Left lobe of liver (tissue), 2 donors: ENCODE results near the gene GTPBP2. TPM values are rescaled to one million over a fixed set of nuclear protein-coding genes. Genes with fewer than 3 reads are reported as not detected.
"Not testable (repeated sequence)": the region's sequence is repeated elsewhere in the genome, so short reads cannot be mapped to it uniquely, and the experiment has no call there.

Source experiments
- ATAC-seq: fragments of 200-7000 bp; cut with Tn5 transposase; one replicate; pipeline ENCODE4 v1.9.1; 2020; ENCODE audit warnings: mild to moderate bottlenecking, moderate library complexity
- DNase-seq: peaks from one replicate; pipeline ENCODE4 v3.0.0-alpha.2; 2020; ENCODE audit warnings: low spot score
- total RNA-seq: library from RNA; stranded (reverse); gene quantifications from one replicate; pipeline ENCODE4 v1.2.1, GENCODE V29; 2021
- donor health status: DM: no; HTN: no; CAD: no; lungs with moderate emphysema.
- donor health status: DM: no; HTN: yes; CAD: no.

GTPBP2 gene
- total RNA-seq, 1 donor from 2014 or later = 13.7 TPM

GRCh38 chr6:43662948-43663347 lies 33.9 kb upstream of the GTPBP2 start:
- DNase-seq, ATAC-seq: not testable (repeated sequence)

GRCh38 chr6:43658161-43658560 lies 29.1 kb upstream of the GTPBP2 start:
- ATAC-seq (no peak), DNase-seq (no peak)

- DNase-seq (no peak), ATAC-seq (no peak)
Measured at GRCh38 chr6:43657221-43657802, 28.2 kb upstream of the GTPBP2 start.

- not testable (repeated sequence) for ATAC-seq, DNase-seq
Measured at GRCh38 chr6:43652822-43653221, 23.8 kb upstream of the GTPBP2 start.

GRCh38 chr6:43648248-43648647 lies 19.2 kb upstream of the GTPBP2 start:
- no peak for DNase-seq
- ATAC-seq = no peak

GRCh38 chr6:43647613-43648012 lies 18.5 kb upstream of the GTPBP2 start:
- ATAC-seq = no peak
- DNase-seq = no peak

GRCh38 chr6:43645613-43645964 lies 16.5 kb upstream of the GTPBP2 start:
- no peak for DNase-seq
- no peak for ATAC-seq

- DNase-seq (no peak), ATAC-seq (peak; percentile 67)
Measured at GRCh38 chr6:43644940-43645612, 16.0 kb upstream of the GTPBP2 start, which contains the start of gene RSPH9. TSS of gene RSPH9 (plus strand) at chr6:43645036. CDS start at chr6:43645099, 63 bp downstream.

GRCh38 chr6:43639984-43640800 lies 11.1 kb upstream of the GTPBP2 start:
- no peak for ATAC-seq

GRCh38 chr6:43636308-43636659 lies 7.2 kb upstream of the GTPBP2 start:
- ATAC-seq (peak; percentile 3), DNase-seq (no peak)

More at GRCh38 chr6:43639984-43640800, 11.1 kb upstream of the GTPBP2 start:
- DNase-seq = no peak

GRCh38 chr6:43635387-43636307 lies 6.6 kb upstream of the GTPBP2 start, which contains the start of gene MAD2L1BP:
TSS of gene MAD2L1BP (plus strand) at chr6:43635840. CDS start at chr6:43635876, 36 bp downstream.
- peak; percentile 88 for DNase-seq
- ATAC-seq = peak; percentile 94

GRCh38 chr6:43634702-43635303 lies 5.7 kb upstream of the GTPBP2 start:
- no peak for DNase-seq
- ATAC-seq = no peak

- DNase-seq, ATAC-seq: not testable (repeated sequence)
Measured at GRCh38 chr6:43633002-43633401, 3.9 kb upstream of the GTPBP2 start.

- no peak for DNase-seq
Measured at GRCh38 chr6:43630980-43631619, 2.0 kb upstream of the GTPBP2 start.

GRCh38 chr6:43629505-43630300 lies 639 bp upstream of the GTPBP2 start:
- DNase-seq = peak; percentile 97

More at GRCh38 chr6:43630980-43631619, 2.0 kb upstream of the GTPBP2 start:
- no peak for ATAC-seq

GRCh38 chr6:43628393-43629103 lies 516 bp downstream of the GTPBP2 start:
- peak; percentile 58 for DNase-seq
- no peak for ATAC-seq

More at GRCh38 chr6:43629505-43630300, 639 bp upstream of the GTPBP2 start:
- ATAC-seq = peak; percentile 84

GRCh38 chr6:43627008-43627825 lies 1.8 kb downstream of the GTPBP2 start:
- peak; percentile 62 for DNase-seq
- ATAC-seq = no peak
